Astrocyte (in vitro differentiated cells and primary cell): ENCODE results near the gene SHC1. TPM values are rescaled to one million over a fixed set of nuclear protein-coding genes. Genes with fewer than 3 reads are reported as not detected.

Experiments used
- DNase-seq: peaks from one replicate; pipeline ENCODE4 v3.0.0-alpha.2; 2010; ENCODE audit warnings: low read depth
- FAIRE-seq: peaks from 2 replicates; lab custom pipeline; 2011; peaks lifted over from hg19 to GRCh38; lab: Jason Lieb, UNC
- H2AFZ ChIP-seq: 2 replicates; pipeline ENCODE4 v1.6.0; 2012; ENCODE audit warnings: low read depth, low read length, inconsistent platforms
- H3K27ac ChIP-seq: 2 replicates; pipeline ENCODE4 v1.5.1; 2011; ENCODE audit warnings: low read depth, low read length, inconsistent platforms
- H3K27me3 ChIP-seq: 2 replicates; pipeline ENCODE4 v1.6.0; 2011; ENCODE audit warnings: low read length, inconsistent platforms; ENCODE audit not compliant: insufficient read depth
- H3K36me3 ChIP-seq: 2 replicates; pipeline ENCODE4 v1.5.1; 2011; ENCODE audit warnings: low read length, inconsistent platforms; ENCODE audit not compliant: insufficient read depth
- H3K4me1 ChIP-seq: 2 replicates; pipeline ENCODE4 v1.5.1; 2011; ENCODE audit warnings: low read length, inconsistent platforms; ENCODE audit not compliant: insufficient read depth
- H3K4me2 ChIP-seq: 2 replicates; pipeline ENCODE4 v1.6.0; 2012; ENCODE audit warnings: low read length, inconsistent platforms
- H3K4me3 ChIP-seq: 2 replicates; pipeline ENCODE4 v1.5.1; 2011; ENCODE audit warnings: low read depth, mild to moderate bottlenecking, low read length, inconsistent platforms; ENCODE audit not compliant: insufficient read depth
- H3K79me2 ChIP-seq: 2 replicates; pipeline ENCODE4 v1.6.0; 2012; ENCODE audit warnings: mild to moderate bottlenecking, low read length, inconsistent platforms; ENCODE audit not compliant: insufficient read depth
- H3K9ac ChIP-seq: 2 replicates; pipeline ENCODE4 v1.6.0; 2012; ENCODE audit warnings: mild to moderate bottlenecking, low read length, inconsistent platforms
- H3K9me3 ChIP-seq: 2 replicates; pipeline ENCODE4 v1.5.1; 2012; ENCODE audit warnings: low read depth, mild to moderate bottlenecking, low read length, inconsistent platforms; ENCODE audit not compliant: insufficient read depth
- H4K20me1 ChIP-seq: 2 replicates; pipeline ENCODE4 v1.6.0; 2012; ENCODE audit warnings: low read length, inconsistent platforms; ENCODE audit not compliant: insufficient read depth
- H3K27ac Mint-ChIP-seq: one replicate; pipeline ENCODE4 v1.8.0; 2021; ENCODE audit warnings: mild to moderate bottlenecking, mixed read lengths; ENCODE audit not compliant: unreplicated experiment
- H3K27me3 Mint-ChIP-seq: one replicate; pipeline ENCODE4 v1.8.0; 2021; ENCODE audit warnings: low read depth, mixed read lengths; ENCODE audit not compliant: unreplicated experiment
- H3K36me3 Mint-ChIP-seq: one replicate; pipeline ENCODE4 v1.8.0; 2021; ENCODE audit warnings: low read depth, mixed read lengths; ENCODE audit not compliant: unreplicated experiment
- H3K4me1 Mint-ChIP-seq: one replicate; pipeline ENCODE4 v1.8.0; 2021; ENCODE audit warnings: low read depth, mixed read lengths; ENCODE audit not compliant: unreplicated experiment
- H3K4me3 Mint-ChIP-seq: one replicate; pipeline ENCODE4 v1.8.0; 2021; ENCODE audit warnings: mild to moderate bottlenecking, moderate library complexity, mixed read lengths; ENCODE audit not compliant: unreplicated experiment
- H3K9me3 Mint-ChIP-seq: one replicate; pipeline ENCODE4 v1.8.0; 2021; ENCODE audit warnings: mild to moderate bottlenecking, mixed read lengths; ENCODE audit not compliant: unreplicated experiment
- EZH2 ChIP-seq: IDR thresholded peaks from 2 replicates; pipeline ENCODE4 v1.6.1; 2012; ENCODE audit warnings: mild to moderate bottlenecking, low read length, inconsistent platforms; ENCODE audit not compliant: insufficient read depth
- total RNA-seq: library from RNA; stranded (reverse); gene quantifications from 2 replicates; pipeline ENCODE4 v1.2.1, GENCODE V29; 2021
- TF ChIP-seq, protein P1 (sequence below): IDR thresholded peaks from 2 replicates; pipeline ENCODE4 v1.5.1; 2011; ENCODE audit warnings: low read depth, mild to moderate bottlenecking, inconsistent platforms, low read length, moderate library complexity; ENCODE audit not compliant: insufficient read depth

SHC1 gene
- total RNA-seq, 1 donor from 2014 or later: 397 TPM

- peaks cover 14% of the 10 kb centered on the region for H3K79me2 ChIP-seq
- no peaks in the 10 kb centered on the region for H3K27me3 ChIP-seq
- Mint-ChIP-seq H3K27me3 (no peaks in the 10 kb centered on the region), H3K36me3 (peaks cover 8% of the 10 kb centered on the region), H3K27ac (peak within 1 kb of the TSS; percentile 84), H3K9me3 (no peaks in the 10 kb centered on the region), H3K4me1 (peaks cover 22% of the 10 kb centered on the region), H3K4me3 (no peak within 1 kb of the TSS)
- peaks cover 7% of the 10 kb centered on the region for H3K4me1 ChIP-seq
- H3K9me3 ChIP-seq: no peaks in the 10 kb centered on the region
- peaks cover 17% of the 10 kb centered on the region for H4K20me1 ChIP-seq
- no peak within 1 kb of the TSS for H2AFZ ChIP-seq
- H3K4me3 ChIP-seq: no peak within 1 kb of the TSS
- H3K9ac ChIP-seq: peak within 1 kb of the TSS; percentile 8
- no peak within 1 kb of the TSS for H3K27ac ChIP-seq
- peaks cover 8% of the 10 kb centered on the region for H3K36me3 ChIP-seq
- no peak within 1 kb of the TSS for H3K4me2 ChIP-seq
- no peak for FAIRE-seq
- TF ChIP-seq, protein P1, sequence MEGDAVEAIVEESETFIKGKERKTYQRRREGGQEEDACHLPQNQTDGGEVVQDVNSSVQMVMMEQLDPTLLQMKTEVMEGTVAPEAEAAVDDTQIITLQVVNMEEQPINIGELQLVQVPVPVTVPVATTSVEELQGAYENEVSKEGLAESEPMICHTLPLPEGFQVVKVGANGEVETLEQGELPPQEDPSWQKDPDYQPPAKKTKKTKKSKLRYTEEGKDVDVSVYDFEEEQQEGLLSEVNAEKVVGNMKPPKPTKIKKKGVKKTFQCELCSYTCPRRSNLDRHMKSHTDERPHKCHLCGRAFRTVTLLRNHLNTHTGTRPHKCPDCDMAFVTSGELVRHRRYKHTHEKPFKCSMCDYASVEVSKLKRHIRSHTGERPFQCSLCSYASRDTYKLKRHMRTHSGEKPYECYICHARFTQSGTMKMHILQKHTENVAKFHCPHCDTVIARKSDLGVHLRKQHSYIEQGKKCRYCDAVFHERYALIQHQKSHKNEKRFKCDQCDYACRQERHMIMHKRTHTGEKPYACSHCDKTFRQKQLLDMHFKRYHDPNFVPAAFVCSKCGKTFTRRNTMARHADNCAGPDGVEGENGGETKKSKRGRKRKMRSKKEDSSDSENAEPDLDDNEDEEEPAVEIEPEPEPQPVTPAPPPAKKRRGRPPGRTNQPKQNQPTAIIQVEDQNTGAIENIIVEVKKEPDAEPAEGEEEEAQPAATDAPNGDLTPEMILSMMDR: no peak
- TF ChIP-seq EZH2: no peak
- no peak for DNase-seq
Observed at GRCh38 chr1:154993572-154994268, 23.2 kb upstream of the SHC1 start, which contains the start of gene LENEP. LENEP (plus strand) TSS chr1:154993586; CDS start chr1:154993608, 22 bp downstream.

DNA sequence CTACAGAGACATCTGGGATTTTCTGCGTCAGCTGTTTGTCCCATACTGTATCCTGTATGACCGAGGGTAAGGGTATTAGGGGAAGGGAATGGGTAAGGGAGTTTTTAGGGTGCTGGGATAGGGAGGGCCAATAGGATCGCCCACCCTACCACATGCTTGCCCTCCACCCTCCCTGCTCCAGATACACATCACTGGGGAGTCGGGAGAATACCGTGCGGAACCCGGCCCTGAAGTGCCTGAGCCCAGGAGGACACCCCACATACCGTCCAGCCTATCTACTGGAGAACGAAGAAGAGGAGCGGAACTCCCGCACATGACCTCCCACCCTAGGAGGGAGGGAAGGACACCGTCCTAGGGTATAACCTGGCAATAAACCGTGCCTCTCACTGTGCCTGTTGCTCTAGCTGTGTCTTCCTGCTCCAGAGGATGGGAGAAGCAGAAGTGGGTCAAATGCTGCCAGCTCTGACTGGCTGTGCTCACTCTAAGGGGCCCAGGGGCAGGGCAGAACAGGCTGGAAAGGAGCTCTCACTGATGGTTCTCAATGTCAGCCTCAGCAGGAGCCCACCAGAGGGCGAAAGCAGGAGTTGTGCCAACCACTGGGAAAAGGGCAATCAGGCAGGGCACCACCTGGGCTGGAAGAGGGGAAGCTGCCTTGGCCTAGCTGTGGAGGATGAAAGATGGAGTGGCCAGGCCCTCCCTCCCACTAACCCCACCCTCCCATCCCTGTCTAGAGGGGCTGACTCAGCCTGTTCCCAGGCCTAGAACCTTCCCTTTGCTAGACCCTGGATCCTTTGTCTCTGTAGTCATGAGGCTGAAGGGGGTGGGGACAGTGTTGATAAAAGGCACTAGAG lies 22.4 kb upstream of the SHC1 start:
- H2AFZ ChIP-seq: no peak overlapping the region
- DNase-seq (peak; percentile 52), FAIRE-seq (no peak)
- H3K9me3 Mint-ChIP-seq: no peaks in the 10 kb centered on the region
- no peak overlapping the region for H3K27ac ChIP-seq
- H4K20me1 ChIP-seq: peaks cover 25% of the 10 kb centered on the region
- H3K36me3 Mint-ChIP-seq: peaks cover 9% of the 10 kb centered on the region
- no peak overlapping the region for H3K4me3 Mint-ChIP-seq
- peak overlapping the region; percentile 84 for H3K27ac Mint-ChIP-seq
- H3K79me2 ChIP-seq: peaks cover 22% of the 10 kb centered on the region
- no peak overlapping the region for H3K4me3 ChIP-seq
- H3K4me1 ChIP-seq: peaks cover 7% of the 10 kb centered on the region
- H3K27me3 Mint-ChIP-seq: no peaks in the 10 kb centered on the region
- H3K36me3 ChIP-seq: peaks cover 14% of the 10 kb centered on the region
- H3K9ac ChIP-seq: peak overlapping the region; percentile 8
- H3K27me3 ChIP-seq: no peaks in the 10 kb centered on the region
- TF ChIP-seq, protein P1: no peak
- TF ChIP-seq EZH2: no peak
- no peak overlapping the region for H3K4me2 ChIP-seq
- no peaks in the 10 kb centered on the region for H3K9me3 ChIP-seq
- peaks cover 22% of the 10 kb centered on the region for H3K4me1 Mint-ChIP-seq
